ENCODE results near the gene PRKCA. TPM values are rescaled to one million over a fixed set of nuclear protein-coding genes. Genes with fewer than 3 reads are reported as not detected.

Gene PRKCA
- polyA plus RNA-seq, 2 of the 4 experiments (the other 2 are of a cell fraction), result 28.8 to 65.0 TPM

- DNase-seq (ENCODE audit: low read depth in 1 of 2, low spot score in 1 of 2) (no peak), FAIRE-seq (no peak), ATAC-seq (no peak)
- Histone ChIP-seq H3K9me3 (no peaks in the 10 kb centered on the region), H3K27ac (no peak overlapping the region), H3K4me2 (no peak overlapping the region), H3K4me1 (peaks cover 18% of the 10 kb centered on the region), H3K4me3 (no peak overlapping the region)
- CTCF ChIA-PET, result interaction anchor here (0.6 to 1.8 kb wide), 4 partner anchors 8 to 38 kb away, joined by 3 to 4 read pairs (median 3); no protein-coding TSS in a partner anchor
- 88% methylated on average over 4 of the region's 4 CpGs for WGBS (ENCODE audit: missing lambda C conversion rate)
- no peak for TF ChIP-seq ZNF302 (CRISPR knock-in tag; IDR thresholded peaks at IDR 0.05)
- no peak for TF ChIP-seq ZFP36 (IDR thresholded peaks at IDR 0.05; ENCODE audit: borderline replicate concordance, partially characterized antibody)
- TF ChIP-seq USF2 (IDR thresholded peaks at IDR 0.05), result no peak
- TF ChIP-seq REST (IDR thresholded peaks at IDR 0.05), result no peak
- no peak for TF ChIP-seq CBX8 (IDR thresholded peaks at IDR 0.05)
- no peak for TF ChIP-seq POLR2A (IDR thresholded peaks at IDR 0.05; ENCODE audit: low read length)
- no peak for TF ChIP-seq SMC3 (IDR thresholded peaks at IDR 0.05)
- TF ChIP-seq CTCF (IDR thresholded peaks at IDR 0.05), result no peak
- no peak for TF ChIP-seq POLR2AphosphoS2 (conservative IDR thresholded peaks at IDR 0.05; ENCODE audit: low read length)
- TF ChIP-seq RNF2 (IDR thresholded peaks at IDR 0.05; ENCODE audit: borderline replicate concordance, low read depth), result no peak
- TF ChIP-seq EHF (CRISPR knock-in tag; IDR thresholded peaks at IDR 0.05), result no peak
- TF ChIP-seq PHF8 (IDR thresholded peaks at IDR 0.05; ENCODE audit: borderline replicate concordance, low read depth), result no peak
- no peak for TF ChIP-seq ESRRA (IDR thresholded peaks at IDR 0.05; ENCODE audit: borderline replicate concordance, low read length)
- POLR2A ChIA-PET, result no interaction called here
Measured at GRCh38 chr17:66444031-66444430, 141.6 kb downstream of the PRKCA start.

DNA sequence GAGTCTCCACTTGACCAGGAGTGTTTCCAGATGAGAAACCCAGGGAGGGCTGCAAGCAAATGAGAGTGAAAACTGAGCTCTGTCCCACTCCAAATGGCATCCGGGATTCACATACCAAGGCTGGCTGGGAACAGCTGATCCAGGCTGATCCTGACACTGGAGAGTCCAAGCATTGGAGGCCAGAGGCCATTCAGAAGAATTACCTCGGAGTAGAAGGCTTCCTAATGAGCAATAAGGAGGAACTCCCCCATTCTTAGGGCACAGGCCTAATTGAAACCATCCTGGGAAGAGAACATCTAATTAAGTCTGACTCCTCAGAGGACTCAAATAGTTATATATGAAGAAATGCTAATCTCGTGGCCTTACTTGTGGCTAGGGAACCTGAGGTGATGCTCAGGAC is 142.8 kb downstream of the PRKCA start:
- H3K4me3 ChIP-seq, result no peak overlapping the region
- no peak for ATAC-seq
- no peak overlapping the region for H3K27ac ChIP-seq
- H3K4me1 ChIP-seq, result peaks cover 30% of the 10 kb centered on the region
- no peak for FAIRE-seq
- no peaks in the 10 kb centered on the region for H3K9me3 ChIP-seq
- 85% methylated on average over 3 of the region's 3 CpGs for WGBS (ENCODE audit: missing lambda C conversion rate)
- ChIA-PET POLR2A (no interaction called here), CTCF (interaction anchor here (1.4 to 1.8 kb wide), 2 partner anchors 10 to 12 kb away, joined by 3 to 4 read pairs; no protein-coding TSS in a partner anchor)
- no peak for DNase-seq (ENCODE audit: low read depth in 1 of 2, low spot score in 1 of 2)
- TF ChIP-seq ZC3H11A (IDR thresholded peaks at IDR 0.05), result no peak
- no peak overlapping the region for H3K4me2 ChIP-seq

- WGBS (ENCODE audit: missing lambda C conversion rate), result 93% methylated on average over 2 of the region's 2 CpGs
- Histone ChIP-seq H3K4me3 (no peak overlapping the region), H3K9me3 (no peaks in the 10 kb centered on the region), H3K27ac (no peak overlapping the region), H3K4me2 (no peak overlapping the region), H3K4me1 (peaks cover 33% of the 10 kb centered on the region)
- ChIA-PET POLR2A (no interaction called here), CTCF (interaction anchor here (0.7 to 2.9 kb wide), 5 partner anchors 9 to 228 kb away, joined by 3 to 10 read pairs (median 3); no protein-coding TSS in a partner anchor)
- no peak for FAIRE-seq
- ATAC-seq, result no peak
- no peak for DNase-seq (ENCODE audit: low read depth in 1 of 2, low spot score in 1 of 2)
- no peak for TF ChIP-seq PHF8 (IDR thresholded peaks at IDR 0.05; ENCODE audit: borderline replicate concordance, low read depth)
- TF ChIP-seq REST (IDR thresholded peaks at IDR 0.05), result no peak
- TF ChIP-seq RNF2 (IDR thresholded peaks at IDR 0.05; ENCODE audit: borderline replicate concordance, low read depth), result no peak
- TF ChIP-seq GATA3 (IDR thresholded peaks at IDR 0.05; ENCODE audit: borderline replicate concordance), result no peak
- no peak for TF ChIP-seq SREBF2 (IDR thresholded peaks at IDR 0.05)
- TF ChIP-seq, protein P1, sequence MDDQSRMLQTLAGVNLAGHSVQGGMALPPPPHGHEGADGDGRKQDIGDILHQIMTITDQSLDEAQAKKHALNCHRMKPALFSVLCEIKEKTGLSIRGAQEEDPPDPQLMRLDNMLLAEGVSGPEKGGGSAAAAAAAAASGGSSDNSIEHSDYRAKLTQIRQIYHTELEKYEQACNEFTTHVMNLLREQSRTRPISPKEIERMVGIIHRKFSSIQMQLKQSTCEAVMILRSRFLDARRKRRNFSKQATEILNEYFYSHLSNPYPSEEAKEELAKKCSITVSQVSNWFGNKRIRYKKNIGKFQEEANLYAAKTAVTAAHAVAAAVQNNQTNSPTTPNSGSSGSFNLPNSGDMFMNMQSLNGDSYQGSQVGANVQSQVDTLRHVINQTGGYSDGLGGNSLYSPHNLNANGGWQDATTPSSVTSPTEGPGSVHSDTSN (IDR thresholded peaks at IDR 0.05), result no peak
- TF ChIP-seq, protein P2, sequence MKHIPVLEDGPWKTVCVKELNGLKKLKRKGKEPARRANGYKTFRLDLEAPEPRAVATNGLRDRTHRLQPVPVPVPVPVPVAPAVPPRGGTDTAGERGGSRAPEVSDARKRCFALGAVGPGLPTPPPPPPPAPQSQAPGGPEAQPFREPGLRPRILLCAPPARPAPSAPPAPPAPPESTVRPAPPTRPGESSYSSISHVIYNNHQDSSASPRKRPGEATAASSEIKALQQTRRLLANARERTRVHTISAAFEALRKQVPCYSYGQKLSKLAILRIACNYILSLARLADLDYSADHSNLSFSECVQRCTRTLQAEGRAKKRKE (CRISPR knock-in tag; IDR thresholded peaks at IDR 0.05; ENCODE audit: low read depth), result no peak
- no peak for TF ChIP-seq CEBPB (IDR thresholded peaks at IDR 0.05)
- TF ChIP-seq MAX (IDR thresholded peaks at IDR 0.05), result no peak
- no peak for TF ChIP-seq CBX8 (IDR thresholded peaks at IDR 0.05)
- TF ChIP-seq MAZ (IDR thresholded peaks at IDR 0.05; ENCODE audit: borderline replicate concordance, low read depth, low read length), result no peak
Measured at GRCh38 chr17:66446419-66446818, 144.0 kb downstream of the PRKCA start.
